ENCODE data around the gene LRRC57.

LRRC57 gene

GRCh38 chr15:42549741-42550392, 1.3 kb upstream of the LRRC57 start:
- DNase-seq, result no peak

- DNase-seq, result peak; percentile 1
Measured at GRCh38 chr15:42549032-42549491, 469 bp upstream of the LRRC57 start.

GRCh38 chr15:42547918-42548248, 710 bp downstream of the LRRC57 start:
- DNase-seq, result no peak

- no peak for DNase-seq
Measured at GRCh38 chr15:42544853-42545629, 3.6 kb downstream of the LRRC57 start.

- no peak for DNase-seq
Measured at GRCh38 chr15:42533246-42533645, 15.3 kb downstream of the LRRC57 start.

- no peak for DNase-seq
Measured at GRCh38 chr15:42528970-42529369, 19.6 kb downstream of the LRRC57 start.

GRCh38 chr15:42523331-42523730, 25.3 kb downstream of the LRRC57 start:
- DNase-seq, result no peak

GRCh38 chr15:42511007-42511391, 37.6 kb downstream of the LRRC57 start:
- peak; percentile 71 for DNase-seq

GRCh38 chr15:42510258-42511006, 38.2 kb downstream of the LRRC57 start:
- DNase-seq, result peak; percentile 54

GRCh38 chr15:42508263-42508690, 40.3 kb downstream of the LRRC57 start:
- no peak for DNase-seq

- no peak for DNase-seq
Measured at GRCh38 chr15:42507514-42507913, 41.1 kb downstream of the LRRC57 start.

GRCh38 chr15:42504631-42505030, 44.0 kb downstream of the LRRC57 start:
- no peak for DNase-seq

GRCh38 chr15:42503825-42504224, 44.8 kb downstream of the LRRC57 start:
- no peak for DNase-seq

GRCh38 chr15:42502477-42502876, 46.1 kb downstream of the LRRC57 start:
- no peak for DNase-seq

GRCh38 chr15:42499858-42500609, 48.6 kb downstream of the LRRC57 start:
- DNase-seq, result peak; percentile 38

GRCh38 chr15:42498212-42499068, 50.2 kb downstream of the LRRC57 start:
- DNase-seq, result no peak

GRCh38 chr15:42495361-42496212, 53.0 kb downstream of the LRRC57 start, which contains the start of gene SNAP23:
Gene SNAP23, plus strand, starts transcription at chr15:42495634. Its CDS starts 16,213 bp downstream, at chr15:42511847.
- DNase-seq, result peak; percentile 82

GRCh38 chr15:42494998-42495360, 53.6 kb downstream of the LRRC57 start:
- DNase-seq, result peak; percentile 62

- DNase-seq, result no peak
Measured at GRCh38 chr15:42493679-42494078, 54.9 kb downstream of the LRRC57 start.

GRCh38 chr15:42491539-42492225, 56.9 kb downstream of the LRRC57 start:
- DNase-seq, result peak; percentile 35

All from NCI-H226 (cell line).